HCT116 (cell line): ENCODE data around the gene CIDEC.

Experiments used
- ATF3 ChIP-seq: IDR thresholded peaks from 2 replicates; pipeline ENCODE4 v1.6.1; 2012
- EGR1 ChIP-seq: IDR thresholded peaks from 2 replicates; pipeline ENCODE4 v1.6.1; 2012; ENCODE audit warnings: low read depth
- ELF1 ChIP-seq: IDR thresholded peaks from 2 replicates; pipeline ENCODE4 v1.6.1; 2012; ENCODE audit warnings: low read depth, borderline replicate concordance
- EZH2 ChIP-seq: fragments of 200-600 bp; sonication (generic); IDR thresholded peaks from 2 replicates; pipeline ENCODE4 v1.6.1; 2017; ENCODE audit warnings: antibody characterized with exemption, mixed run types
- EZH2phosphoT487 ChIP-seq: fragments of 200-600 bp; IDR thresholded peaks from 2 replicates; pipeline ENCODE4 v1.6.1; 2018; ENCODE audit warnings: antibody characterized with exemption, borderline replicate concordance
- MAX ChIP-seq: IDR thresholded peaks from 2 replicates; pipeline ENCODE4 v1.6.1; 2012
- POLR2A ChIP-seq: IDR thresholded peaks from 2 replicates; pipeline ENCODE4 v1.7.0; 2011; ENCODE audit warnings: borderline replicate concordance; ENCODE audit not compliant: insufficient read depth, insufficient read length; ENCODE audit errors: extremely low read depth
- POLR2AphosphoS5 ChIP-seq: IDR thresholded peaks from 2 replicates; pipeline ENCODE4 v1.6.1; 2011; ENCODE audit warnings: mild to moderate bottlenecking, low read depth, low read length, moderate library complexity
- REST ChIP-seq: IDR thresholded peaks from 2 replicates; pipeline ENCODE4 v1.6.1; 2012; ENCODE audit warnings: low read depth
- SP1 ChIP-seq: IDR thresholded peaks from 2 replicates; pipeline ENCODE4 v1.6.1; 2012; ENCODE audit warnings: low read depth
- YY1 ChIP-seq: IDR thresholded peaks from 2 replicates; pipeline ENCODE4 v1.6.1; 2011; ENCODE audit warnings: low read length, low read depth, moderate library complexity, mild to moderate bottlenecking; ENCODE audit not compliant: insufficient replicate concordance; ENCODE audit errors: extremely low read depth
- TF ChIP-seq, protein P1 (sequence below), 3 experiments: fragments of 200-600 bp in 1 of 3; sonication (generic) in 1 of 3; IDR thresholded peaks in 2 of 3; conservative IDR thresholded peaks in 1 of 3; 2 replicates each; pipeline ENCODE4 v1.5.1; 2012 to 2017; ENCODE audit warnings: low read depth in 2 of 3, low read length in 2 of 3, antibody characterized with exemption in 1 of 3, borderline replicate concordance in 1 of 3, control low read depth in 1 of 3, mild to moderate bottlenecking in 1 of 3, mixed read lengths in 1 of 3, mixed run types in 1 of 3, moderate library complexity in 1 of 3; ENCODE audit not compliant: insufficient read depth in 1 of 3

GRCh38 chr3:9890249-9891071, 10.4 kb upstream of the CIDEC start, which contains the start of gene JAGN1:
- TF ChIP-seq EZH2 = no peak
- TF ChIP-seq, protein P1, sequence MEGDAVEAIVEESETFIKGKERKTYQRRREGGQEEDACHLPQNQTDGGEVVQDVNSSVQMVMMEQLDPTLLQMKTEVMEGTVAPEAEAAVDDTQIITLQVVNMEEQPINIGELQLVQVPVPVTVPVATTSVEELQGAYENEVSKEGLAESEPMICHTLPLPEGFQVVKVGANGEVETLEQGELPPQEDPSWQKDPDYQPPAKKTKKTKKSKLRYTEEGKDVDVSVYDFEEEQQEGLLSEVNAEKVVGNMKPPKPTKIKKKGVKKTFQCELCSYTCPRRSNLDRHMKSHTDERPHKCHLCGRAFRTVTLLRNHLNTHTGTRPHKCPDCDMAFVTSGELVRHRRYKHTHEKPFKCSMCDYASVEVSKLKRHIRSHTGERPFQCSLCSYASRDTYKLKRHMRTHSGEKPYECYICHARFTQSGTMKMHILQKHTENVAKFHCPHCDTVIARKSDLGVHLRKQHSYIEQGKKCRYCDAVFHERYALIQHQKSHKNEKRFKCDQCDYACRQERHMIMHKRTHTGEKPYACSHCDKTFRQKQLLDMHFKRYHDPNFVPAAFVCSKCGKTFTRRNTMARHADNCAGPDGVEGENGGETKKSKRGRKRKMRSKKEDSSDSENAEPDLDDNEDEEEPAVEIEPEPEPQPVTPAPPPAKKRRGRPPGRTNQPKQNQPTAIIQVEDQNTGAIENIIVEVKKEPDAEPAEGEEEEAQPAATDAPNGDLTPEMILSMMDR (IDR thresholded peaks at IDR 0.05 in 2 of 3, conservative IDR thresholded peaks at IDR 0.05 in 1 of 3; ENCODE audit: borderline replicate concordance in 1 of 3, insufficient read depth in 1 of 3, low read depth in 2 of 3, low read length in 2 of 3) = no peak
- TF ChIP-seq EGR1 = peak; percentile 98
- no peak for TF ChIP-seq ATF3
- peak; percentile 95 for TF ChIP-seq POLR2AphosphoS5
- peak; percentile 75 for TF ChIP-seq POLR2A
- TF ChIP-seq EZH2phosphoT487 = no peak
- peak; percentile 66 for TF ChIP-seq MAX
- no peak for TF ChIP-seq REST
- no peak for TF ChIP-seq YY1
- TF ChIP-seq SP1 = no peak
- TF ChIP-seq ELF1 = no peak; the same call in 1 of the 2 replicates
